ENCODE results near the gene TRMT6. TPM values are rescaled to one million over a fixed set of nuclear protein-coding genes. Genes with fewer than 3 reads are reported as not detected.

The TRMT6 gene
- total and polyA plus RNA-seq, 10 donors: 8.5 to 15.2 (median 10.9) TPM

DNA sequence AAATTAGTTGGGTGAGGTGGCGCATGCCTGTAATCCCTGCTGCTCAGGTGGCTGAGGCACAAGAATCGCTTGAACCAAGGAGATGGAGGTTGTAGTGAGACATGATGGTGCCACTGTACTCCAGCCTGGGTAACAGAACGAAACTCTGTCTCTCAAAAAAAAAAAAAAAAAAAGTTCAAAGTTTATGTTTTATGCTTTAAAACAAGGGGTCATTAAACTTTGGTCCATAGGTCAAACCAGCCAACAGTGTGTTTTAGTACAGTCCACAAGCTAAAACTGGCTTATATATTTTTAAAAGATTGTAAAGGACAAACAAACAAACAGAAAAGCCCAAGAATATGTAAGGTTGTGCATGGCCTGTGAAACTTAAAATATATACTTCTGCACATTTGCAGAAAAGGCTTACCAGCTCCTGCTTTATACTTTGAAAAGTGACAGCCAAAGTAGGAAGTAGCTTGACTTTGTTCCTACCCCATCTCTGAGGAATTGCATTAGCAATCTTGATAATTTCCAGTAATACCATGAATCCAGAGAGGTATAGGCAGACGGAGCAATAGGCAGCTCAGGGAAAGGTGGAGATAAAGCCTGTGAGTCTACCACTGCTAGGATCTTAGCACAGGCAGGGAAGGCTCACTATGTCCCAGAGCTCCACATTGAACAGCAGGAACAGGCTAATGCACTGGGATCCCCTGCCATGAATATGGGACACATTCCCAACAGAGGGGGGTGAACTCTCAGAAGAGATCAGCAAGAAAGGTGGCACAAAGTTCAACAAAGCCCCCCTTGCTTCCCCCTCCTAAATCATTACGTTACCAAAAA, 30.6 kb upstream of the TRMT6 start:
- H3K27ac ChIP-seq: no peak overlapping the region
- TF ChIP-seq, protein P1, sequence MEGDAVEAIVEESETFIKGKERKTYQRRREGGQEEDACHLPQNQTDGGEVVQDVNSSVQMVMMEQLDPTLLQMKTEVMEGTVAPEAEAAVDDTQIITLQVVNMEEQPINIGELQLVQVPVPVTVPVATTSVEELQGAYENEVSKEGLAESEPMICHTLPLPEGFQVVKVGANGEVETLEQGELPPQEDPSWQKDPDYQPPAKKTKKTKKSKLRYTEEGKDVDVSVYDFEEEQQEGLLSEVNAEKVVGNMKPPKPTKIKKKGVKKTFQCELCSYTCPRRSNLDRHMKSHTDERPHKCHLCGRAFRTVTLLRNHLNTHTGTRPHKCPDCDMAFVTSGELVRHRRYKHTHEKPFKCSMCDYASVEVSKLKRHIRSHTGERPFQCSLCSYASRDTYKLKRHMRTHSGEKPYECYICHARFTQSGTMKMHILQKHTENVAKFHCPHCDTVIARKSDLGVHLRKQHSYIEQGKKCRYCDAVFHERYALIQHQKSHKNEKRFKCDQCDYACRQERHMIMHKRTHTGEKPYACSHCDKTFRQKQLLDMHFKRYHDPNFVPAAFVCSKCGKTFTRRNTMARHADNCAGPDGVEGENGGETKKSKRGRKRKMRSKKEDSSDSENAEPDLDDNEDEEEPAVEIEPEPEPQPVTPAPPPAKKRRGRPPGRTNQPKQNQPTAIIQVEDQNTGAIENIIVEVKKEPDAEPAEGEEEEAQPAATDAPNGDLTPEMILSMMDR (IDR thresholded peaks at IDR 0.05 in 8 of 11, conservative IDR thresholded peaks at IDR 0.05 in 3 of 11): no peak
- TF ChIP-seq POLR2A (IDR thresholded peaks at IDR 0.05) (no peak), POLR2AphosphoS5 (IDR thresholded peaks at IDR 0.05) (no peak)
- 77 to 95% (median 79%) methylated on average over 5 of the region's 5 CpGs for WGBS, 5 donors
- DNase-seq: no peak
- no peaks in the 10 kb centered on the region for H3K27me3 ChIP-seq (replicated peaks in 1 of 7)
- intact Hi-C loops (cut with DNase I; ENCODE audit: low total_unique reads): no loop called here
- H3K4me3 ChIP-seq: no peak overlapping the region
- no peaks in the 10 kb centered on the region for H3K4me1 ChIP-seq
- H3K9me3 ChIP-seq: no peaks in the 10 kb centered on the region
- H3K36me3 ChIP-seq: peaks cover 0 to 92% (median 34%) of the 10 kb centered on the region in 6 donors

DNA sequence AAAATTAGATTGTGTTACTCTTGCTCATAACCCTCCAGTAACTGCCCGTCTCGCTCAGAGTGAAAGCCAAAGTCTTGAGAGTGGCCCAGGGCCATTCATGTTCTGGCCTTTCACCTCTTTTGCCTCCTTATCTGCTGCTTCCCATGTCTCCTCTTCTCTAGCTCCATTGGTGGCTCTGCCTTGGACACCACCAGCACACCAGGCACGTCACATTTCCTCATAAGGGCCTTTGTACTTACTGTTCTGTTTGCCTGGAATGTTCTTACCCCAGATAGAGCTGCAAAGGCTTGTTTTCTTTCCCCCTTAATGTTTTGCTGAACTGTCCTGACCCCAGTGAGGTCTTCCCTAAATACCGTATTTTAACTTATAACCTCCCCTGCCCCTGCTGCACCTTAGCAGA, 29.5 kb upstream of the TRMT6 start:
- TF ChIP-seq, protein P1 (IDR thresholded peaks at IDR 0.05 in 8 of 11, conservative IDR thresholded peaks at IDR 0.05 in 3 of 11): no peak
- TF ChIP-seq POLR2A (IDR thresholded peaks at IDR 0.05) (no peak), POLR2AphosphoS5 (IDR thresholded peaks at IDR 0.05) (no peak)

DNA sequence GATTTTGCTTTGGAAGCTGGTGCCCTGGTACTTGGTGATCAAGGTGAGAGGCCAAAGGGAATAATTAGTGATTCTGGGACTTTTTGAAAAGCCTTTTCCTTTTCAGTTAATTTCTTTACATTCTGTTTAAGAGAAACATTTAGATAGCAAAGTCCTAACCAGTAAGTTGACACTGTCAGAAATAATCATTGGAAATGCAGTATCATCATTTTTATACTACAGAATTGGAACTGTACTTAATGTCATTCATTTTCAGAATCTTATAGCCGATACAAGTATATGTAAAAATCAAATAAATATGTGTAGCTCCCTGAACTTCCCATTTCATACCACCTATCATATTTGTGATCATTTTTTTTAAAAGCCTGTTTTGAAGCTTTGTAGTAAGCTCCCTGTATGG, 27.6 kb upstream of the TRMT6 start:
- Histone ChIP-seq H3K36me3 (peaks cover 0 to 89% (median 28%) of the 10 kb centered on the region in 6 donors), H3K27me3 (replicated peaks in 1 of 7) (no peaks in the 10 kb centered on the region), H3K9me3 (no peaks in the 10 kb centered on the region), H3K4me3 (no peak overlapping the region), H3K4me1 (no peaks in the 10 kb centered on the region), H3K27ac (no peak overlapping the region)
- TF ChIP-seq, protein P1 (IDR thresholded peaks at IDR 0.05 in 8 of 11, conservative IDR thresholded peaks at IDR 0.05 in 3 of 11): no peak
- TF ChIP-seq POLR2AphosphoS5 (IDR thresholded peaks at IDR 0.05): no peak
- TF ChIP-seq POLR2A (IDR thresholded peaks at IDR 0.05): no peak
- DNase-seq: no peak
- intact Hi-C loops (cut with DNase I; ENCODE audit: low total_unique reads): no loop called here
- 90 to 100% (median 100%) methylated on average over 1 of the region's 1 CpG for WGBS, 5 donors

More for the DNA sequence above, 29.5 kb upstream of the TRMT6 start:
- intact Hi-C loops (cut with DNase I; ENCODE audit: low total_unique reads): no loop called here
- Histone ChIP-seq H3K4me1 (no peaks in the 10 kb centered on the region), H3K4me3 (no peak overlapping the region), H3K9me3 (no peaks in the 10 kb centered on the region), H3K27ac (no peak overlapping the region), H3K27me3 (replicated peaks in 1 of 7) (no peaks in the 10 kb centered on the region), H3K36me3 (peaks cover 0 to 90% (median 34%) of the 10 kb centered on the region in 6 donors)
- WGBS, 5 donors: 95 to 98% (median 96%) methylated on average over 4 of the region's 4 CpGs
- no peak for DNase-seq

DNA sequence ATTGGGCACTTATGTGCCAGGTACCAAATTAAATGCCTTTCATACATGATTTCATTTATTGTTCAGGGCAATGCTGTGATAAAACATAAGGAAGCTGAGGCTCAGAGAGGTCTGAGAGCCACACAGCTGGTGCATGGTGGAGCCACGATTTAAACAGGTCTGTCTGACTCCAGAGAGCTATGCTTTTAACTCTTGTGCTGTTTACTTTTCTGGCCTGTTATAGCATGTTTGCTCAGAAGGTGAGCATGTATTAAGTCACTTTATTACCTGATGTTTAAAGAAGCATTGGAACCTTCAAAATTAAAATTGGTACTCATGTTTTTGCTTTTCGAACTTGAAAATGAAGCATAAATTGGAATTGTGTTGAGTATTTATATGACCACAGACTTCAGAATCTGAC, 26.9 kb upstream of the TRMT6 start:
- no peak for DNase-seq
- H3K4me1 ChIP-seq: no peaks in the 10 kb centered on the region
- intact Hi-C loops (cut with DNase I; ENCODE audit: low total_unique reads): no loop called here
- H3K4me3 ChIP-seq: no peak overlapping the region
- H3K27ac ChIP-seq: no peak overlapping the region
- H3K9me3 ChIP-seq: no peaks in the 10 kb centered on the region
- no peaks in the 10 kb centered on the region for H3K27me3 ChIP-seq (replicated peaks in 1 of 7)
- H3K36me3 ChIP-seq: peaks cover 0 to 90% (median 28%) of the 10 kb centered on the region in 6 donors
- WGBS, 5 donors: 94 to 97% (median 94%) methylated on average over 2 of the region's 2 CpGs
- TF ChIP-seq POLR2AphosphoS5 (IDR thresholded peaks at IDR 0.05) (no peak), POLR2A (IDR thresholded peaks at IDR 0.05) (no peak)
- TF ChIP-seq, protein P1 (IDR thresholded peaks at IDR 0.05 in 8 of 11, conservative IDR thresholded peaks at IDR 0.05 in 3 of 11): no peak

All from spleen (tissue), 11 donors.